ENCODE measurements around the gene ARHGAP40.

The ARHGAP40 gene

GRCh38 chr20:38651562-38651961, 50.0 kb downstream of the ARHGAP40 start:
- no peak overlapping the region for H3K4me3 ChIP-seq (ENCODE audit: low read length)
- TF ChIP-seq CTCF (conservative IDR thresholded peaks at IDR 0.05; ENCODE audit: low read length), result no peak
- no peak for DNase-seq (ENCODE audit: low read depth)

GRCh38 chr20:38652995-38653394, 51.4 kb downstream of the ARHGAP40 start:
- no peak for TF ChIP-seq CTCF (conservative IDR thresholded peaks at IDR 0.05; ENCODE audit: low read length)
- no peak overlapping the region for H3K4me3 ChIP-seq (ENCODE audit: low read length)
- DNase-seq (ENCODE audit: low read depth), result no peak

GRCh38 chr20:38657390-38657789, 55.8 kb downstream of the ARHGAP40 start:
- TF ChIP-seq CTCF (conservative IDR thresholded peaks at IDR 0.05; ENCODE audit: low read length), result no peak
- no peak overlapping the region for H3K4me3 ChIP-seq (ENCODE audit: low read length)
- DNase-seq (ENCODE audit: low read depth), result no peak

GRCh38 chr20:38658879-38659596, 57.4 kb downstream of the ARHGAP40 start:
- no peak for DNase-seq (ENCODE audit: low read depth)

GRCh38 chr20:38659597-38659880, 57.9 kb downstream of the ARHGAP40 start:
- no peak for DNase-seq (ENCODE audit: low read depth)
- no peak for TF ChIP-seq CTCF (conservative IDR thresholded peaks at IDR 0.05; ENCODE audit: low read length)
- no peak overlapping the region for H3K4me3 ChIP-seq (ENCODE audit: low read length)

More at GRCh38 chr20:38658879-38659596, 57.4 kb downstream of the ARHGAP40 start:
- H3K4me3 ChIP-seq (ENCODE audit: low read length), result no peak overlapping the region
- TF ChIP-seq CTCF (conservative IDR thresholded peaks at IDR 0.05; ENCODE audit: low read length), result peak; percentile 54

GRCh38 chr20:38660429-38660828, 58.8 kb downstream of the ARHGAP40 start:
- H3K4me3 ChIP-seq (ENCODE audit: low read length), result no peak overlapping the region
- TF ChIP-seq CTCF (conservative IDR thresholded peaks at IDR 0.05; ENCODE audit: low read length), result no peak
- no peak for DNase-seq (ENCODE audit: low read depth)

- no peak overlapping the region for H3K4me3 ChIP-seq (ENCODE audit: low read length)
- no peak for DNase-seq (ENCODE audit: low read depth)
- no peak for TF ChIP-seq CTCF (conservative IDR thresholded peaks at IDR 0.05; ENCODE audit: low read length)
Observed at GRCh38 chr20:38663660-38664059, 62.1 kb downstream of the ARHGAP40 start.
